DOHH2 (cell line): ENCODE data around the gene SERTAD4.

Experiments used
- H3F3A ChIP-seq: fragments of 200-600 bp; sonication (generic), shearing (Covaris generic); 2 replicates; pipeline ENCODE4 v1.6.0; 2016; ENCODE audit warnings: antibody characterized with exemption, mild to moderate bottlenecking; ENCODE audit not compliant: control insufficient read depth, insufficient read depth
- H3K27ac ChIP-seq: fragments of 200-600 bp; sonication (generic); 2 replicates; pipeline ENCODE4 v1.5.1; 2014; ENCODE audit warnings: low read depth, mild to moderate bottlenecking, low read length, moderate library complexity
- H3K27me3 ChIP-seq: fragments of 200-600 bp; sonication (generic); 2 replicates; pipeline ENCODE4 v1.6.1; 2014; ENCODE audit warnings: mild to moderate bottlenecking, low read length, mixed read lengths; ENCODE audit not compliant: control insufficient read depth
- H3K36me3 ChIP-seq: fragments of 200-600 bp; sonication (generic); 2 replicates; pipeline ENCODE4 v1.6.1; 2014; ENCODE audit warnings: mild to moderate bottlenecking, low read length, moderate library complexity, mixed read lengths; ENCODE audit not compliant: control insufficient read depth
- H3K4me1 ChIP-seq: fragments of 200-600 bp; sonication (generic); 2 replicates; pipeline ENCODE4 v1.6.1; 2014; ENCODE audit warnings: mild to moderate bottlenecking, low read length, mixed read lengths; ENCODE audit not compliant: control insufficient read depth
- H3K4me2 ChIP-seq: fragments of 200-600 bp; sonication (generic); 2 replicates; pipeline ENCODE4 v1.6.0; 2014; ENCODE audit warnings: mild to moderate bottlenecking, low read length, moderate library complexity
- H3K4me3 ChIP-seq: fragments of 200-600 bp; sonication (generic); 2 replicates; pipeline ENCODE4 v1.5.1; 2014; ENCODE audit warnings: mild to moderate bottlenecking, low read length, mixed read lengths
- H3K79me2 ChIP-seq: fragments of 200-600 bp; sonication (generic); 2 replicates; pipeline ENCODE4 v1.6.1; 2014; ENCODE audit warnings: mild to moderate bottlenecking, low read length, mixed read lengths; ENCODE audit not compliant: control insufficient read depth
- H3K9me2 ChIP-seq: fragments of 200-600 bp; sonication (generic); replicated peaks from 2 replicates; pipeline ENCODE4 v1.6.1; 2014; ENCODE audit warnings: mild to moderate bottlenecking, low read length, mixed read lengths; ENCODE audit not compliant: control insufficient read depth
- H3K9me3 ChIP-seq: fragments of 200-600 bp; sonication (generic); 2 replicates; pipeline ENCODE4 v1.6.1; 2014; ENCODE audit warnings: antibody characterized with exemption, low read length, mixed read lengths; ENCODE audit not compliant: control insufficient read depth, insufficient read depth
- H4K20me1 ChIP-seq: fragments of 200-600 bp; sonication (generic); 2 replicates; pipeline ENCODE4 v1.6.0; 2014; ENCODE audit warnings: low read depth, mild to moderate bottlenecking, antibody characterized with exemption, low read length, moderate library complexity; ENCODE audit not compliant: control insufficient read depth, insufficient read depth
- CTCF ChIP-seq: fragments of 200-600 bp; sonication (generic); IDR thresholded peaks from one replicate; pipeline ENCODE4 v1.5.1; 2014; ENCODE audit warnings: antibody characterized with exemption, mild to moderate bottlenecking, low read depth, low read length; ENCODE audit not compliant: poor library complexity, severe bottlenecking
- EZH2phosphoT487 ChIP-seq: fragments of 200-600 bp; sonication (generic); IDR thresholded peaks from 2 replicates; pipeline ENCODE4 v1.6.1; 2017; ENCODE audit warnings: borderline replicate concordance, mild to moderate bottlenecking, antibody characterized with exemption, low read length, moderate library complexity, mixed read lengths

SERTAD4 gene

GRCh38 chr1:210292231-210292871 lies 59.8 kb downstream of the SERTAD4 start:
- no peaks in the 10 kb centered on the region for H3K36me3 ChIP-seq
- H3K27me3 ChIP-seq: no peaks in the 10 kb centered on the region
- H4K20me1 ChIP-seq: no peaks in the 10 kb centered on the region
- no peak overlapping the region for H3K4me3 ChIP-seq
- no peak overlapping the region for H3K4me2 ChIP-seq
- H3K27ac ChIP-seq: no peak overlapping the region
- no peaks in the 10 kb centered on the region for H3K4me1 ChIP-seq
- no peaks in the 10 kb centered on the region for H3K9me3 ChIP-seq
- H3F3A ChIP-seq: no peaks in the 10 kb centered on the region
- no peaks in the 10 kb centered on the region for H3K79me2 ChIP-seq
- no peak for TF ChIP-seq CTCF
- H3K9me2 ChIP-seq: no peaks in the 10 kb centered on the region

DNA sequence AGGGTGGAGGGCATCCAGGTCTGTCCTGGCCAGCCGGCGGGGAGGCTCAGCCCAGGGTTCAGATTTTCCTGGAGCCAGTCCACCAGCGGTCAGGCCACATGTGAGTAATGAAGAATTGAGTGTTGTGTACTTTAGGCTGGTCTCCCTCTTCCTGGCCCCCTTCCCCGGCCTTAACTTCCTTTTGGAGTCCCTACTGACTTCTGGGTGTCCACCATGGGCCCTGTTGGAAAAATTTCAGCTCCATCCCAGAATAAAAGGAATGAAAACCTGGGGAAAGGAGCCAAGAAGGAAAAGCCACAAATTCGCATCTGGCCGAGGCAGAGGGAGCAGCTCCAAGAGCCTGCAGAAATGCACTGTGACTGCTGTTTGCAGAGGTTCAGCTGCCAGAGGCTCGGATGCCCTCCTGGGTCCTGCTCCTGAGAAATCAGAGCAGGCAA lies 60.6 kb downstream of the SERTAD4 start:
- no peaks in the 10 kb centered on the region for H3K27me3 ChIP-seq
- no peaks in the 10 kb centered on the region for H3K36me3 ChIP-seq
- no peaks in the 10 kb centered on the region for H4K20me1 ChIP-seq
- H3K4me3 ChIP-seq: no peak overlapping the region
- H3K79me2 ChIP-seq: no peaks in the 10 kb centered on the region
- no peaks in the 10 kb centered on the region for H3K4me1 ChIP-seq
- no peak for TF ChIP-seq CTCF
- TF ChIP-seq EZH2phosphoT487: no peak
- H3K9me2 ChIP-seq: no peaks in the 10 kb centered on the region
- H3F3A ChIP-seq: no peaks in the 10 kb centered on the region
- H3K4me2 ChIP-seq: no peak overlapping the region
- no peaks in the 10 kb centered on the region for H3K9me3 ChIP-seq
- H3K27ac ChIP-seq: no peak overlapping the region

- Histone ChIP-seq H3K79me2 (no peaks in the 10 kb centered on the region), H3K9me3 (no peaks in the 10 kb centered on the region), H3K4me3 (no peak overlapping the region), H3K4me2 (no peak overlapping the region), H4K20me1 (no peaks in the 10 kb centered on the region), H3K27me3 (no peaks in the 10 kb centered on the region), H3K36me3 (no peaks in the 10 kb centered on the region), H3F3A (no peaks in the 10 kb centered on the region), H3K4me1 (no peaks in the 10 kb centered on the region), H3K9me2 (no peaks in the 10 kb centered on the region), H3K27ac (no peak overlapping the region)
- TF ChIP-seq EZH2phosphoT487 (no peak), CTCF (no peak)
Observed at GRCh38 chr1:210294999-210295745, 62.6 kb downstream of the SERTAD4 start.
